Measurements from ENCODE around the gene KLK15. TPM values are rescaled to one million over a fixed set of nuclear protein-coding genes. Genes with fewer than 3 reads are reported as not detected.

Gene KLK15
- total RNA-seq, 1 donor from 2014 or later: not detected

DNA sequence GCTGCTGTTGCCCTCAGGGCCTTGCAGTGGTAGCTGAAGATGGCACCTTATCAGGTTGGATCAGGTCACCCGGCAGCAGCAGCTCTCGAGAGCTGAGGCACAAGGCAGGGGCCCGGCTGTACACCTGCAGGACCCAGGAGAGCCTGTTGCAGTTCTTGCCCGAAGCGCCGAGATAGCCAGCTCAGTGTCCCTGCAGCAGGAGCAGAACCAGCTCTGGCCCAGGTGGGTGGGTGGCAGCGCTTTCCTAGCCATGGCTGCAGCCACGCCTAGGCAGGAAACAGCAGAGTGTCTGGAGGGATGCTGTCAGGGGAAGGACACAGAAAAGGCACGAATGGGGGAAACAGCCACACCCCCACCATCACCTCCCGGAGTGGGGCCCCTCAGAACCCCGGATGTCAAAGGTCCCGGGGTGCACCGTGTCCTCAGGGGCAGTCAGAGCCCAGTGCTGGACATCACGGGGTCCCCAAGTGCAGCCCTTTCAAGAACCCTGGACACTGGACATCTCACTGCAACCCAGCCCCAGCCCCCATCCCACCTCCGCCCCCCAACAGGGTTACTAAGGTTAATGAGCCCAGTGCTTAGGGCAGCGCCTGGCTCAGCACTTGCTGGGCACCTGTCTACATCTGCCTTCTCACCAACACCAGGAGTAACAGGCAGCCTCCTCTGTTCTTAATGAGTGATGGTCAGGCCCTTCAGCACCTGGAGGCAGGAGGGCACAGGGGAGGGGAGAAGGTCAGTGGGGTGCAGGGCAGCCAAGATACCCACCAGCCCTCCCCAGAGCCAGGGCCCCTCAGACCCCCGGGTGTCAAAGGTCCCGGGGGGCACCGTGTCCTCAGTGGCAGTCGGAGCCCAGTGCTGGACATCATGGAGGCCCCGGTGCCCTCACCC, 34.5 kb downstream of the KLK15 start:
- Mint-ChIP-seq H3K4me1 (ENCODE audit: unreplicated experiment) (peaks cover 20% of the 10 kb centered on the region), H3K9me3 (ENCODE audit: unreplicated experiment) (no peaks in the 10 kb centered on the region), H3K27me3 (ENCODE audit: unreplicated experiment) (no peaks in the 10 kb centered on the region), H3K4me3 (ENCODE audit: unreplicated experiment) (no peak overlapping the region), H3K36me3 (ENCODE audit: unreplicated experiment) (peaks cover 13% of the 10 kb centered on the region), H3K27ac (ENCODE audit: unreplicated experiment) (no peak overlapping the region)
- TF ChIP-seq, protein P1, sequence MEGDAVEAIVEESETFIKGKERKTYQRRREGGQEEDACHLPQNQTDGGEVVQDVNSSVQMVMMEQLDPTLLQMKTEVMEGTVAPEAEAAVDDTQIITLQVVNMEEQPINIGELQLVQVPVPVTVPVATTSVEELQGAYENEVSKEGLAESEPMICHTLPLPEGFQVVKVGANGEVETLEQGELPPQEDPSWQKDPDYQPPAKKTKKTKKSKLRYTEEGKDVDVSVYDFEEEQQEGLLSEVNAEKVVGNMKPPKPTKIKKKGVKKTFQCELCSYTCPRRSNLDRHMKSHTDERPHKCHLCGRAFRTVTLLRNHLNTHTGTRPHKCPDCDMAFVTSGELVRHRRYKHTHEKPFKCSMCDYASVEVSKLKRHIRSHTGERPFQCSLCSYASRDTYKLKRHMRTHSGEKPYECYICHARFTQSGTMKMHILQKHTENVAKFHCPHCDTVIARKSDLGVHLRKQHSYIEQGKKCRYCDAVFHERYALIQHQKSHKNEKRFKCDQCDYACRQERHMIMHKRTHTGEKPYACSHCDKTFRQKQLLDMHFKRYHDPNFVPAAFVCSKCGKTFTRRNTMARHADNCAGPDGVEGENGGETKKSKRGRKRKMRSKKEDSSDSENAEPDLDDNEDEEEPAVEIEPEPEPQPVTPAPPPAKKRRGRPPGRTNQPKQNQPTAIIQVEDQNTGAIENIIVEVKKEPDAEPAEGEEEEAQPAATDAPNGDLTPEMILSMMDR (IDR thresholded peaks at IDR 0.05): no peak
- no peak for DNase-seq (ENCODE audit: extremely low spot score, unreplicated experiment)

DNA sequence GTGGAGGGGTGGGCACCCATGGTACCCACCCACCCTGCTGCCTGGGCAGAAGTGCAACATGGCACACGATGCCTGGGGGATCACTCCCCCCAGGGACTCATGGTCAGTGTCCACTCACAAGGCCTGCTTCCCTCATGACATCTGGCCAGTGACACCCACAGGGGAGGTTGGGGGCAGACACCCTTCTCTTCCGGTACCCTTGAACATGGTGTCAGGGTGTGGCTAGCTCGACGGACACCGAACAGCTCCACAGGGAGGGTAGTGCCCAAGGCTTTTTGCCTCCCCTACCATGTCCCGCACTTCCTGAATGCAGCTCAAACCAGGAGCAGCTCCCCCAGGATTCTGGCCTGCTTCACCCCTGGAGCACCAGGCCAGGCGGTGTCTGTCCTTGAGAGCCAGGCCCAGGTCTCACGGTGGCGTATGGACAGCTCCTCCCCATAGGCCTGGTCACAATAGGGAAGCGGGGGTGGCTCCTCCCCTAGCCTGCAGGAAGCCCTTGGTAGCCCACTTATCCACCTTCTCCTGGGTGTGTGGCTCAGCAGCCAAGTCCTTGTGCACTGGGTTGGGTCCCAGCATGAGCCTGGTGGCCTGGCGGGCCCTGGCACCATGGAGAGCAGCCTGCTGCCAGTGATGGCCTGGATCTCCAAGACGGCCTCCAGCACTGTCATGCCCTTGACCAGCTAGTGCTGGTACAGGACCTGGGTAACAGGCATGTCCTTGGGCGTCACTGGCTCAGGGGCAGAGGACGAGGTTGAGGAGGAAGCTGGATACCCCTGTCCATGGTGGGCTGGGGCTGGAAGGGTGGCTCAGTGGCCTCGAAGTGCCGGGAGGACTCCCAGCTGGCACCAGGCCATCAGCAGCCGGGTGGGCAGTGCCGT, 35.4 kb downstream of the KLK15 start:
- Mint-ChIP-seq H3K4me3 (ENCODE audit: unreplicated experiment) (no peak overlapping the region), H3K27me3 (ENCODE audit: unreplicated experiment) (no peaks in the 10 kb centered on the region), H3K36me3 (ENCODE audit: unreplicated experiment) (peaks cover 13% of the 10 kb centered on the region), H3K9me3 (ENCODE audit: unreplicated experiment) (no peaks in the 10 kb centered on the region), H3K27ac (ENCODE audit: unreplicated experiment) (no peak overlapping the region), H3K4me1 (ENCODE audit: unreplicated experiment) (peaks cover 12% of the 10 kb centered on the region)
- TF ChIP-seq, protein P1 (IDR thresholded peaks at IDR 0.05): no peak
- DNase-seq (ENCODE audit: extremely low spot score, unreplicated experiment): no peak

DNA sequence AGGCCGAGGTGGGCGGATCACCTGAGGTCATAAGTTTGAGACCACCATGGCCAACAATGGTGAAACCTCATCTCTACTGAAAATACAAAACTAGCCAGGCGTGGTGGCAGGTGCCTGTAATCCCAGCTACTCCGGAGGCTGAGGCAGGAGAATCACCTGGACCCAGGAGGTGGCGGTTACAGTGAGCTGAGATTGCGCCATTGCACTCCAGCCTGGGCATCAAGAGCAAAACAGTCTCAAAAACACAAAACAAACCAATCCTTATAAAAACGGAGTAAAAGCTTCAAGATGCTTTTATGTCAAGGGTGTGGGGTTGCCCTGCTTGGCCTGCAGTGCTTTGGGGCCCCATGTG, 36.0 kb downstream of the KLK15 start:
- no peak overlapping the region for H3K4me3 Mint-ChIP-seq (ENCODE audit: unreplicated experiment)
- peaks cover 8% of the 10 kb centered on the region for H3K4me1 Mint-ChIP-seq (ENCODE audit: unreplicated experiment)
- H3K9me3 Mint-ChIP-seq (ENCODE audit: unreplicated experiment): no peaks in the 10 kb centered on the region
- DNase-seq (ENCODE audit: extremely low spot score, unreplicated experiment): no peak
- TF ChIP-seq, protein P1 (IDR thresholded peaks at IDR 0.05): no peak
- H3K27me3 Mint-ChIP-seq (ENCODE audit: unreplicated experiment): no peaks in the 10 kb centered on the region
- H3K27ac Mint-ChIP-seq (ENCODE audit: unreplicated experiment): no peak overlapping the region
- peaks cover 13% of the 10 kb centered on the region for H3K36me3 Mint-ChIP-seq (ENCODE audit: unreplicated experiment)

- no peaks in the 10 kb centered on the region for H3K27me3 Mint-ChIP-seq (ENCODE audit: unreplicated experiment)
- TF ChIP-seq, protein P1 (IDR thresholded peaks at IDR 0.05): no peak
- H3K4me3 Mint-ChIP-seq (ENCODE audit: unreplicated experiment): no peak overlapping the region
- H3K27ac Mint-ChIP-seq (ENCODE audit: unreplicated experiment): no peak overlapping the region
- H3K9me3 Mint-ChIP-seq (ENCODE audit: unreplicated experiment): no peaks in the 10 kb centered on the region
- H3K36me3 Mint-ChIP-seq (ENCODE audit: unreplicated experiment): peaks cover 13% of the 10 kb centered on the region
- no peak for DNase-seq (ENCODE audit: extremely low spot score, unreplicated experiment)
- peaks cover 5% of the 10 kb centered on the region for H3K4me1 Mint-ChIP-seq (ENCODE audit: unreplicated experiment)
Observed at GRCh38 chr19:50796634-50797428, 36.5 kb downstream of the KLK15 start.

All from osteocyte (in vitro differentiated cells).